ENCODE data around the gene TMPRSS12.
"Not testable (repeated sequence)": the region's sequence is repeated elsewhere in the genome, so short reads cannot be mapped to it uniquely, and the experiment has no call there.

Gene TMPRSS12

GRCh38 chr12:50928392-50928791 lies 85.7 kb downstream of the TMPRSS12 start:
- H3K27ac ChIP-seq = peak overlapping the region; percentile 81 to 84
- no peaks in the 10 kb centered on the region for H3K27me3 ChIP-seq
- peak overlapping the region; percentile 63 to 76 for H3K4me3 ChIP-seq
- H3K9me3 ChIP-seq = no peaks in the 10 kb centered on the region
- intact Hi-C loops (cut with DNase I; ENCODE audit: low total_unique reads) = loop anchor here (5.0 kb wide), 1 partner anchor 54 kb away; no protein-coding TSS in a partner anchor
- peaks cover 0 to 66% (median 23%) of the 10 kb centered on the region in 4 donors for H3K4me1 ChIP-seq
- no peak for DNase-seq
- peaks cover 21 to 41% (median 23%) of the 10 kb centered on the region in 3 donors for H3K36me3 ChIP-seq
- TF ChIP-seq, protein P1, sequence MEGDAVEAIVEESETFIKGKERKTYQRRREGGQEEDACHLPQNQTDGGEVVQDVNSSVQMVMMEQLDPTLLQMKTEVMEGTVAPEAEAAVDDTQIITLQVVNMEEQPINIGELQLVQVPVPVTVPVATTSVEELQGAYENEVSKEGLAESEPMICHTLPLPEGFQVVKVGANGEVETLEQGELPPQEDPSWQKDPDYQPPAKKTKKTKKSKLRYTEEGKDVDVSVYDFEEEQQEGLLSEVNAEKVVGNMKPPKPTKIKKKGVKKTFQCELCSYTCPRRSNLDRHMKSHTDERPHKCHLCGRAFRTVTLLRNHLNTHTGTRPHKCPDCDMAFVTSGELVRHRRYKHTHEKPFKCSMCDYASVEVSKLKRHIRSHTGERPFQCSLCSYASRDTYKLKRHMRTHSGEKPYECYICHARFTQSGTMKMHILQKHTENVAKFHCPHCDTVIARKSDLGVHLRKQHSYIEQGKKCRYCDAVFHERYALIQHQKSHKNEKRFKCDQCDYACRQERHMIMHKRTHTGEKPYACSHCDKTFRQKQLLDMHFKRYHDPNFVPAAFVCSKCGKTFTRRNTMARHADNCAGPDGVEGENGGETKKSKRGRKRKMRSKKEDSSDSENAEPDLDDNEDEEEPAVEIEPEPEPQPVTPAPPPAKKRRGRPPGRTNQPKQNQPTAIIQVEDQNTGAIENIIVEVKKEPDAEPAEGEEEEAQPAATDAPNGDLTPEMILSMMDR (IDR thresholded peaks at IDR 0.05) = no peak

- TF ChIP-seq, protein P1 (IDR thresholded peaks at IDR 0.05) = no peak
- no peaks in the 10 kb centered on the region for H3K9me3 ChIP-seq
- intact Hi-C loops (cut with DNase I; ENCODE audit: low total_unique reads) = loop anchor here (5.0 to 10.0 kb wide), 2 partner anchors 52 to 105 kb away; no protein-coding TSS in a partner anchor
- H3K4me3 ChIP-seq = peak overlapping the region in 1 of 2 donors; percentile 63
- peaks cover 21 to 48% (median 23%) of the 10 kb centered on the region in 3 donors for H3K36me3 ChIP-seq
- H3K27me3 ChIP-seq = no peaks in the 10 kb centered on the region
- H3K4me1 ChIP-seq = peaks cover 0 to 72% (median 33%) of the 10 kb centered on the region in 4 donors
- peak overlapping the region; percentile 81 to 84 for H3K27ac ChIP-seq
- DNase-seq = no peak
These were observed 87.1 kb downstream of the TMPRSS12 start for GRCh38 chr12:50929831-50930230.

- intact Hi-C loops (cut with DNase I; ENCODE audit: low total_unique reads) = loop anchor here (10.0 kb wide), 1 partner anchor 106 kb away; no protein-coding TSS in a partner anchor
- peaks cover 21 to 48% (median 23%) of the 10 kb centered on the region in 3 donors for H3K36me3 ChIP-seq
- H3K27me3 ChIP-seq, H3K4me3 ChIP-seq, H3K9me3 ChIP-seq, H3K27ac ChIP-seq, DNase-seq: not testable (repeated sequence)
- peaks cover 0 to 79% (median 36%) of the 10 kb centered on the region in 4 donors for H3K4me1 ChIP-seq
These were observed 87.8 kb downstream of the TMPRSS12 start for GRCh38 chr12:50930477-50930876.

DNA sequence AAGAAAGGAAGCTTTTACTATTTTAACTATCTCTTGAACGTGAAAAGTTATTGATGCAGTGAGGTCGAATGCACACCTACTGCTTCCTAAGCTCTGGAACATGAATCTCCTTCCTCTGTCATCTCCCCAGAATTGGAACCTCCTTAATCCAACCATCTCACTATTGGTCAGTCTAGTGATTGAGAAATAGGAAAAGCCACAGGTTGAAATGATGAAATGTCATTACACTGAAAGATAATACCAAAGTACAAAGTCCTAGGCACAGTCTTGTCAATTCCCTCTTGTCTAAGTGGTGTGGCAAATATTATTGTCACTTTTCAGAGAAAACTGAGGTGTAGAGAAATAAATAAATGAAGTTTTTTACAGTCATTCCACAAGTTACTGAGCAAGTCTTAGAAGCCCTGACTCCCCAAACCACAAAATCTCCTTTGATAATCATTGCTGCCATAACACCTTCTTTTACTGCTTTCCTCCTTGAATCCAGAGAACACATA lies 90.1 kb downstream of the TMPRSS12 start:
- TF ChIP-seq, protein P1 (IDR thresholded peaks at IDR 0.05) = no peak
- peaks cover 0 to 80% (median 35%) of the 10 kb centered on the region in 4 donors for H3K4me1 ChIP-seq

DNA sequence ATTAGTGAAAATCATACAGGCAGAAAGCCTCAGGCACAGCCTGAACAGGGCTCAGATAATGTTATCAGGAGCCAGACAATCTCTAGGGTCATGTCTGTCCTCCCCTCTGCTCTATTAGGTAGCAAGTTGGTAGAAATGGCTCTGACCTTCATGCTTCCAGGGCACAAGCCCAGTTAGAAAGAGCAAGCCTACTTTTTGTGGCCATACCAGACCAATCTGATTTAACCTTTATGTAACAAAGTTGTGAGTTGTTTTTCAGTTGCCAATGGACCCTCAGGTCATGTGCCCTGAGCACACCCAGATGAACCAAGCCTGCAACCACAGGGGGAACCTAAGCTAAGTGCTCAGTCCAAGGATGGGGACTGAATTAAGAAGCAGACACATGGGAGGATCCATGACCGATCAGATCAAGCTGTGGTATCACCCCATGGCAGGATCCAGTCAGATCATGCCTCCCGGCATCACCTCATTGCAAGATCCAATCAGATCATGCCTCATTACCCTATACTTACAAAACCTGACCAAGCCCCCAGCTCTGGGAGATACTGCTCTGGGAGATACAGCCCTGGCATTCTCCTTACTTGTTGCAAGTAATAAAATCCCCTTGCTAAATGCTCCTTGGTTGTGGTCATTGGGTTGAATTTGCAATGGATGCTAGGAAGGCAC lies 90.9 kb downstream of the TMPRSS12 start:
- H3K4me1 ChIP-seq = peaks cover 0 to 72% (median 32%) of the 10 kb centered on the region in 4 donors
- DNase-seq = no peak
- peak overlapping the region; percentile 56 to 70 for H3K27ac ChIP-seq
- intact Hi-C loops (cut with DNase I; ENCODE audit: low total_unique reads) = loop anchor here (10.0 kb wide), 1 partner anchor 109 kb away; no protein-coding TSS in a partner anchor
- TF ChIP-seq, protein P1 (IDR thresholded peaks at IDR 0.05) = no peak
- no peak overlapping the region for H3K4me3 ChIP-seq
- no peaks in the 10 kb centered on the region for H3K27me3 ChIP-seq
- H3K9me3 ChIP-seq = no peaks in the 10 kb centered on the region
- H3K36me3 ChIP-seq = peaks cover 21 to 48% (median 23%) of the 10 kb centered on the region in 3 donors

More for the DNA sequence above, 90.1 kb downstream of the TMPRSS12 start:
- peak overlapping the region; percentile 56 to 70 for H3K27ac ChIP-seq
- peaks cover 21 to 48% (median 23%) of the 10 kb centered on the region in 3 donors for H3K36me3 ChIP-seq
- H3K27me3 ChIP-seq = no peaks in the 10 kb centered on the region
- DNase-seq = no peak
- no peaks in the 10 kb centered on the region for H3K9me3 ChIP-seq
- H3K4me3 ChIP-seq = no peak overlapping the region
- intact Hi-C loops (cut with DNase I; ENCODE audit: low total_unique reads) = loop anchor here (10.0 kb wide), 1 partner anchor 108 kb away; no protein-coding TSS in a partner anchor

GRCh38 chr12:50934371-50934851 lies 91.7 kb downstream of the TMPRSS12 start:
- Histone ChIP-seq H3K27me3 (no peaks in the 10 kb centered on the region), H3K9me3 (no peaks in the 10 kb centered on the region), H3K4me3 (no peak overlapping the region), H3K36me3 (peaks cover 21 to 40% (median 23%) of the 10 kb centered on the region in 3 donors), H3K4me1 (peaks cover 0 to 68% (median 28%) of the 10 kb centered on the region in 4 donors), H3K27ac (peak overlapping the region; percentile 56 to 70)
- peak in 1 of 2 donors; percentile 34 for DNase-seq
- intact Hi-C loops (cut with DNase I; ENCODE audit: low total_unique reads) = loop anchor here (10.0 kb wide), 1 partner anchor 110 kb away; no protein-coding TSS in a partner anchor
- TF ChIP-seq, protein P1 (IDR thresholded peaks at IDR 0.05) = no peak
